Activated CD4-positive, alpha-beta T cell treated with anti-CD3 and anti-CD28 coated beads, Interleukin-2, amount 50 U/mL, for 4 hours (primary cell): ENCODE results near the gene LMAN1L.
A peak's percentile ranks its signal among the peaks of the same experiment; 100 is the strongest.

ENCODE experiments used
- DNase-seq, 2 experiments: peaks; one replicate each; pipeline ENCODE4 v3.0.0-alpha.2; 2020

The LMAN1L gene

DNA sequence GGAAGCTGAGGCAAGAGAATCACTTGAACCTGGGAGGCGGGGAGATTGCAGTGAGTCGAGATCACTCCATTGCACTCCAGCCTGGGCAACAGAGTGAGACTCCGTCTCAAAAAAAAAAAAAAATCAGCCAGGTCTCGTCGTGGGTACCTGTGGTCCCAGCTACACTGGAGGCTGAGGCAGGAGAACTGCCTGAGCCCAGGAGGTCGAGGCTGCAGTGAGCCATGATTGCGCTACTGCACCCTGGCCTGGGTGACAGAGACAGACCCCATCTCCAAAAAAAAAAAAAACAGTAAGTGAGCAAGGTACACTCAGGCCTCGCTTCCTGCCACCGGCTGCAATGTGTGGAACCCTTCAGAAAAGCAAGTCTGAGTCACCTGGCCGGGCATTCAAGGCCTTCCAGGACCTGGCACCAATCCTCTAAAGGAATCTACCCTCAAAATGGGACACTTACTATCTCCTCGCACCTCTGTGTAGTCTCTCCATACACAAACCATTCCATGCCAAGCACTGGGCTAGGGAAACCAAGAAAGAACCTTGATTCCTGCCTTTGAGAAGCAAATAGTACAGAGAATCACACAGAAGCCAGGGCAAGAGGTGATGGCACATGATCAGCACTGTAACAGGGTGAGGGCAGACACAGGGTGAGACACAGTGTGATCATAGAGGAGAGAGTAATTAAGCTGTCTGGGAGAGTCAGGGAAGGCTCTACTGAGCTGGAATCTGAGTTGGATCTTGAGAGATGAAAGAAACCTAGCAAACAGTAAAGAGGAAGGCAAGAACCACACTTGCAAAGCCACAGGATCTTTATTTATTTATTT, 50.8 kb downstream of the LMAN1L start:
- no peak for DNase-seq

DNA sequence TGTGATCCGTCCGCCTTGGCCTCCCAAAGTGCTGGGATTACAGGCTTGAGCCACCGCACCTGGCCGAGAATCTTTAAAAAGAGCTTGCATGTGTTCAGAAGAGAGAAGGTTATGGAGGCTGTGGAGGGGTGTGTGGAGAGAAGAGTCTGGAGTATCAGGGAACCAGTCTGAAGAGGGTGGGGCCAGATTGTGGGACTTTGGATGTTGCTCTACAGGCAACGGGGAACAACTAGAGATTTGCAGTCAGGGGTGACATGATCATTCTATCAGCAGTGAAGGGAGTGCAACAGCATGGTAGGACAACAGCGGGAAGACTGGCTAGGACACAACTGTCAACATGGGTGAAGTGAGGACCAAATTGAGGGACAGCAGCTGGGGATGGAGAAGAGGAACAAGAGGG, 51.7 kb downstream of the LMAN1L start:
- no peak for DNase-seq

DNA sequence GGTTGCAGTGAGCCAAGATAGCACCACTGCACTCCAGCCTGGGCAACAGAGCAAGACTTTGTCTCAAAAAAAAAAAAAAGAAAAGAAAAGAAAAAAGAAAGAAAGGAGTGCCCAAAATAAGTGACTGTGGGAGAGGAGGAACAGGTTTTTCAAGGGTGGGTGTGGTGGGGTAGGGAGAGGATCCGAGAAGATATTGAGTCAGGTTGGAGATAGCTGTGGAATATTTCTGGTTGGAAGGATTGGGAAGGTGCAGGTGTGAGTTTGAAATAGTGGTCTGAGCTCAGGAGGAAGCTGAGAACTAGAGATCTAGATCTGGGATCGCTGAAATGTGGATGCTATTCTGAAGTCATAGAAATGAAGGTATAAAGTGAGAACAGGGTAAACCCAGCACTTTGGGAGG, 52.7 kb downstream of the LMAN1L start:
- DNase-seq: no peak

DNA sequence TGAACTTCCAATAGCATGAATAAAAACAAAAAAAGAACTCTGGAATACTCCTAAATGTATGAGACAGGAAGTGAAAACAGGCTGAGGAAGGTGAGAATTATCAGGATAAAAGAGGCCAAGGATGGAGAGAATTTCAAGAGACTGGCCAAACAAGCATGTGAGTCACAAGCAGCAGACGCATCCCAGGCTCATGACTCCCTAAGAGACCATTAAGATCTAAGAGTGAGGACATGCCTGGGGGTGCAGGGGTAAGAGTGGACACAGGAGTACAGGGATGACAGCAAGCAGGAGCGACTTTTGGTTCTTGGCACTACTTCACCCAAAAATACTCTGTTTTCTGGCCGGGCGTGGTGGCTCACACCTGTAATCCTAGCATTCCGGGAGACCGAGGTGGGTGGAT, 53.5 kb downstream of the LMAN1L start:
- DNase-seq: no peak

DNA sequence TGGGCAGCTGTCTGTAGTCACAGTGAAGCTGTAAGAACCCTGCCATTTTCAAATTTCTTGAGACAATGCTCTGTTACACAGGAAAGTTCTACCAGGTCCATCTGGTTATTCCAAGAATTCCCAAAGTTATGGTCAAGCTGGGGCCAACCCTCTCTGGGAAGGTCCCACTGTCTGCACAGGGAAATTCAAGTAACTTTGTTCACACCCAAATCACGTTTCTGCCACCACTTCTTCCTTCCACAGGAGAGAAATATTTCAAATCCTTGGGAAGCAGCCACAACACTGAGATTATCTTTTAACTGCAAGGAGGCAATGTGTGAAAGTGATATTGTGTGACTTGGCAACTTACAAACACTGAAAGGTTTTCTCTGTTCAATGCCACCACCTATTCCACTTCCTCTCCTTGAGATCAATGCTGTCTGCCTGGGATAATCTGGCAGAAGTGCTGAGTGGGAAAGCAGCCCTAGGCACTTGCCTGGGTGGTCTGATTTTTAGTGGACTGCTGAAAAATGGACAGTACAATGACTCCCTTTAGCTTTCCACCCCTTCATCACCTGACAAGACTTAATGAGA, 54.9 kb downstream of the LMAN1L start:
- DNase-seq: no peak

GRCh38 chr15:74868059-74868458, 55.4 kb downstream of the LMAN1L start:
- no peak for DNase-seq

DNA sequence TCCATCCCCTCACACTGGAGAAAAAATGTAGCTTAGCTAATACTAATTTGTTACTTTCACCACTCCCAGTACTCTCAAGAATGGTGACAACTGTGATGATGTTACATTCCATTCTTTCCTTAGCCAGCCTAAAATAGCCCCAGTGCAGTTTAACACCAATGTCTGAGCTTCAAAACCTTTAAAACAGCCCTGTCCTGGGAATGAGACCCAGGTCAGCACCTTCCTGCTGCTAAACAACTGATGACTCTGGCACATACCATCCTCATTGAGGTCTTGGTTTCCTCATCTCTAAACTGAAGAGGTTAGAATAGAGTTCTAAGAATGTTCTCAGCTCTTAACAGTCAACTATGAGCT, 56.7 kb downstream of the LMAN1L start:
- DNase-seq: no peak

DNA sequence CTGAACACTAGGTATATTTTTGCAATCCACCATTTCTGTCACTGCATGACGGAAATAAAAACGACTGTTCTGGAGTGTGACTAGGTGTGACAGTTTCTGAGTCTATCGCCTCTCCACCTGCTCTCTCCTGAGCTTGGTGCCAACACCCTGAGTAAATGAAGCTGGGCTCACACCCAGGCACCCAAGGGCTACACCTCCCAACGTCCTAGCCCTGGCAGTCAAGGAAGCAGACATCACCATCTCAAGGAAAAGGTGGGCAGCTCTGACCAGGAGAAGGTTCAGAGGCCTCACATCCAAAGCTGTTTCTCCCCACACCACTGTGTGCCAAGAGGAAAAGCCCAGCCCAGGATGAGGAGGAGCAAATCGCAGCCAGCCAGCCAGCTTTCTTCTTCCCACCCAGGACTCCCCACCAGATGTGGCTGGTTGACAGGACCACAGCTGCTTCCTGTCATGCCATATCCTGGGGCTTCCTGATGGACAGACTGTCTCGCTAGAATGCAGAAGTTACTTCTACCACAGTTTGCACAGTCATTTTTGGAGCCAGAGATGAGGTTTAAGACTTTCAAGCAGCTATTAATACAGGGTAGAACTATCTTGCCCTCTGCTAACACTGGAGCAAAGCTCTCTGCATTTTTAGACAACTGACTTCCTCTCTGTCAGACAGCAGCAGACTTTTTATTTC, 57.2 kb downstream of the LMAN1L start:
- no peak for DNase-seq

DNA sequence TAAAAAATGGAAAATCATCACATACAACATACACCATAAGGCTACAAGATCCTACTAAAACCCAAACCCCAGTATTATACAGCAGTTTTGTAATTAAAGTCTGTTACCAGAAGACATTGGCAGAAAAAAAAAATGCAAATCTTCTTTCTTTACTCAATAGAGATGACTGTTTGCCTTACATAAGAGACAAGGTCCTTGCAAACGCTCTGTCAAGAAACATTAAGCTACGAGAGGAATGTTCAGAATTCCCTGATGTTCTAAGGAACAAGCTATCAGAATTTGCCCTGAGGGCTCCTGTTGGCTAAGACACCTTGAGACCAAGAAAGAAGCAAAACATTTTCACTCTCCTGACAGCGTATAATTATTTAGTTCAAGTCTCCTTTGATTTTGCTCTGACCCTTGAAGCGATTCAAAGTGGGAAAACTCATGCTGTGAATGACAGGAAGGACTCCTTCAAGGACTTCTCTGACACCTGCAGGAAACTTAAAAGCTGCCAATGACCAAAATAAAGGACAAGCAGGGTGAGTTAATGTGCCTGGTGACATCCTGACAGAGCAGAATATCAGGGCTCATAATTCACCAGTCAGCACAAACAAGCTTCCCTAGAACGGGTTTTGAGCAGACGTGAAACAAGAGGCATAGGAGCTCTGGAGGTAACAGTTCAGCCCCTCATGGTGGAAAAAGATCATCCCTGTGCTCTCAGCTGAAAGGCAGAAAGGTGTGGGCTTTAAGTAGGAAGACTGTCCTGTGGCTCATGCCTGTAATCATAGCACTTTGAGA, 58.0 kb downstream of the LMAN1L start:
- no peak for DNase-seq

DNA sequence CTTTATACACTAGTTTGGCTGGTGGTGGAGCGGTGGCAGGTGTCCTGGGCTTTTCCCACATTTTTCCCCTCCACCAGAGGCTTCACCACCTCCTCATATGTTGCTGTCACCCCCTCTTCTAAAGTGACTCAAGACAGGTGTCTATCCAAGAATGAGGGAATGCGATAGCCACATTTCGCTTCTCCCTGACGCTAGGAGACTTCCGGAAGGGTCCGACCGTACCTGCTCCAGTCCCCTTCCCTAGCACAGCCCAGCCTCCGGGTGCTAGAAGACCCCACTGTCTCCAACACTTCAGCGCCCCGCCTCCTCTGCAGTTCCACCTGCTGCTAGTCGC, 60.0 kb downstream of the LMAN1L start:
- DNase-seq: no peak

DNA sequence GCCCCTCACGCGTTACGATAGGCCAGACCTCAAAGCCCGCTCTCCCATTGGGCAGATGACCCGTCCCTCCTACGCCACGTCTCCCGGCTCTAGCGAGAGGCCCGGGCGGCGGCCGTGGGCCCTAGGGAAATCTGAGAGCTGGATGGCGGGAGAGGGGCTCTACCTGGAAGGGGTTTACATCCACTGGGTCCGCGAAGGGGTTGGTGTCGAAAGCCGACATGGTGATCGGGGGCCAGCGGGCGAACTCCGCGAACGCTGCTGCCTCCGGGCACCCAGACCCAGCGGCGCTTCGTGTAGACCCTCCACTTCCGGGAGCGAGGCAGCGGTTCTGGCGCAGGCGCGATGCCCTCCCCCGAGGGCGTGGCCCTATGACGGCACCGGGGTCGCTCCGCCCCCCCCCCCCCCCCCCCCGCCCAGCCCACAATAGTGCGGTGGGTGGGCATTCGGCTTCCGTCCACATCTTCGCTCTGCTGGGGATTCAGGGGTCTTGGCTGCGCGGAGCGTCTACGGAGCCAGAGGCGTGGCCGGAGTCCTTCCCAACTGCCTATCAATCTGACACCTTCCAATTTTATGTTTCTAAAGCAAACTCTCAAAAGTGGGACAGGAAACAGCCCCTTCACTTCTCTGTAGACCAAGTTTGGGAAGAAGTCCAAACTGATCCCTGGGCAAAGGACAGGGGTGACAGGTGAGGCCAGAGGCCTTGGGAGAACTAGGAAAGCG, 60.6 kb downstream of the LMAN1L start, which contains the start of gene SCAMP2:
Gene SCAMP2, minus strand, starts transcription at position 330 of the 720 bp plus-strand sequence. Its CDS starts 110 bp downstream, at position 220.
- DNase-seq: peak; percentile 82 to 84

GRCh38 chr15:74873756-74874424, 61.3 kb downstream of the LMAN1L start:
- no peak for DNase-seq
